HL-60 (cell line): ENCODE results near the gene KRT2.

Experiments used
- CTCF ChIP-seq: IDR thresholded peaks from one replicate; pipeline ENCODE4 v1.5.1; 2011; ENCODE audit warnings: low read length, control low read depth, inconsistent platforms; ENCODE audit not compliant: insufficient read depth
- GABPA ChIP-seq: IDR thresholded peaks from 2 replicates; pipeline ENCODE4 v1.6.1; 2012; ENCODE audit warnings: low read depth
- POLR2AphosphoS5 ChIP-seq: IDR thresholded peaks from 2 replicates; pipeline ENCODE4 v1.6.1; 2012; ENCODE audit warnings: low read depth
- REST ChIP-seq: IDR thresholded peaks from 2 replicates; pipeline ENCODE4 v1.6.1; 2012; ENCODE audit warnings: low read depth; ENCODE audit not compliant: insufficient replicate concordance

- no peak for TF ChIP-seq CTCF
- TF ChIP-seq REST, result no peak
- no peak for TF ChIP-seq POLR2AphosphoS5
- TF ChIP-seq GABPA, result no peak
These were observed 4.4 kb downstream of the KRT2 start for GRCh38 chr12:52647601-52648000.
